ENCODE data around the gene CST6.

- TF ChIP-seq, protein P1, sequence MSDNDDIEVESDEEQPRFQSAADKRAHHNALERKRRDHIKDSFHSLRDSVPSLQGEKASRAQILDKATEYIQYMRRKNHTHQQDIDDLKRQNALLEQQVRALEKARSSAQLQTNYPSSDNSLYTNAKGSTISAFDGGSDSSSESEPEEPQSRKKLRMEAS (IDR thresholded peaks at IDR 0.05) = no peak
- TF ChIP-seq RAD21 (IDR thresholded peaks at IDR 0.05) (peak; percentile 98), CTCF (IDR thresholded peaks at IDR 0.05; ENCODE audit: low read depth, low read length, missing input control) (peak; percentile 99), EGR1 (IDR thresholded peaks at IDR 0.05; ENCODE audit: low read depth in 2 of 2) (no peak)
Measured at GRCh38 chr11:65988791-65989592, 22.8 kb upstream of the CST6 start.

Data from liver (tissue), 3 donors.